Measurements from ENCODE around the gene CENPU. TPM values are rescaled to one million over a fixed set of nuclear protein-coding genes. Genes with fewer than 3 reads are reported as not detected.
"Not testable (repeated sequence)": the region's sequence is repeated elsewhere in the genome, so short reads cannot be mapped to it uniquely, and the experiment has no call there.

Gene CENPU
- total and polyA plus RNA-seq, 2 donors, result 10.7 to 58.0 TPM

GRCh38 chr4:184669251-184669650, 64.6 kb downstream of the CENPU start:
- Histone ChIP-seq H3K4me3 (ENCODE audit: low read length in 2 of 2) (no peak overlapping the region), H3K27ac (ENCODE audit: low read depth in 1 of 2, low read length in 1 of 2) (no peak overlapping the region), H3K9me3 (ENCODE audit: control insufficient read depth in 2 of 2, insufficient read depth in 1 of 2, low read length in 1 of 2) (no peaks in the 10 kb centered on the region), H3K4me1 (ENCODE audit: control insufficient read depth in 2 of 2, insufficient read depth in 2 of 2, low read length in 2 of 2) (peaks cover 0 to 7% of the 10 kb centered on the region in 2 donors), H3K27me3 (ENCODE audit: control insufficient read depth in 2 of 2, insufficient read depth in 1 of 2, low read length in 1 of 2) (no peaks in the 10 kb centered on the region), H3K36me3 (ENCODE audit: control insufficient read depth in 2 of 2, insufficient read depth in 2 of 2, low read length in 1 of 2) (peaks cover 20 to 41% of the 10 kb centered on the region in 2 donors)
- no peak for DNase-seq (ENCODE audit: low read depth in 6 of 9, low spot score in 9 of 9)
- WGBS, result 96% methylated on average over 7 of the region's 7 CpGs

- H3K36me3 ChIP-seq (ENCODE audit: control insufficient read depth in 2 of 2, insufficient read depth in 2 of 2, low read length in 1 of 2), result peaks cover 20 to 38% of the 10 kb centered on the region in 2 donors
- H3K27ac ChIP-seq (ENCODE audit: low read depth in 1 of 2, low read length in 1 of 2), result no peak overlapping the region
- no peak overlapping the region for H3K4me3 ChIP-seq (ENCODE audit: low read length in 2 of 2)
- WGBS, result 83% methylated on average over 9 of the region's 9 CpGs
- H3K9me3 ChIP-seq (ENCODE audit: control insufficient read depth in 2 of 2, insufficient read depth in 1 of 2, low read length in 1 of 2), result no peaks in the 10 kb centered on the region
- no peaks in the 10 kb centered on the region for H3K27me3 ChIP-seq (ENCODE audit: control insufficient read depth in 2 of 2, insufficient read depth in 1 of 2, low read length in 1 of 2)
- peak in 2 of 9 donors; percentile 18 to 31 for DNase-seq (ENCODE audit: low read depth in 6 of 9, low spot score in 9 of 9)
- H3K4me1 ChIP-seq (ENCODE audit: control insufficient read depth in 2 of 2, insufficient read depth in 2 of 2, low read length in 2 of 2), result peaks cover 0 to 7% of the 10 kb centered on the region in 2 donors
Observed at GRCh38 chr4:184668511-184669114, 65.3 kb downstream of the CENPU start.

GRCh38 chr4:184668096-184668495, 65.8 kb downstream of the CENPU start:
- DNase-seq (ENCODE audit: low read depth in 6 of 9, low spot score in 9 of 9), result peak in 1 of 9 donors; percentile 12
- H3K4me3 ChIP-seq (ENCODE audit: low read length in 2 of 2), result no peak overlapping the region
- WGBS, result 91% methylated on average over 9 of the region's 9 CpGs
- peaks cover 0 to 7% of the 10 kb centered on the region in 2 donors for H3K4me1 ChIP-seq (ENCODE audit: control insufficient read depth in 2 of 2, insufficient read depth in 2 of 2, low read length in 2 of 2)
- peaks cover 20 to 40% of the 10 kb centered on the region in 2 donors for H3K36me3 ChIP-seq (ENCODE audit: control insufficient read depth in 2 of 2, insufficient read depth in 2 of 2, low read length in 1 of 2)
- no peak overlapping the region for H3K27ac ChIP-seq (ENCODE audit: low read depth in 1 of 2, low read length in 1 of 2)
- H3K9me3 ChIP-seq (ENCODE audit: control insufficient read depth in 2 of 2, insufficient read depth in 1 of 2, low read length in 1 of 2), result no peaks in the 10 kb centered on the region
- H3K27me3 ChIP-seq (ENCODE audit: control insufficient read depth in 2 of 2, insufficient read depth in 1 of 2, low read length in 1 of 2), result no peaks in the 10 kb centered on the region

- H3K36me3 ChIP-seq (ENCODE audit: control insufficient read depth in 2 of 2, insufficient read depth in 2 of 2, low read length in 1 of 2), result peaks cover 12 to 32% of the 10 kb centered on the region in 2 donors
- no peak overlapping the region for H3K4me3 ChIP-seq (ENCODE audit: low read length in 2 of 2)
- no peak overlapping the region for H3K27ac ChIP-seq (ENCODE audit: low read depth in 1 of 2, low read length in 1 of 2)
- H3K27me3 ChIP-seq (ENCODE audit: control insufficient read depth in 2 of 2, insufficient read depth in 1 of 2, low read length in 1 of 2), result no peaks in the 10 kb centered on the region
- H3K4me1 ChIP-seq (ENCODE audit: control insufficient read depth in 2 of 2, insufficient read depth in 2 of 2, low read length in 2 of 2), result peaks cover 0 to 7% of the 10 kb centered on the region in 2 donors
- no peaks in the 10 kb centered on the region for H3K9me3 ChIP-seq (ENCODE audit: control insufficient read depth in 2 of 2, insufficient read depth in 1 of 2, low read length in 1 of 2)
- WGBS, result 88% methylated on average over 6 of the region's 6 CpGs
- no peak for DNase-seq (ENCODE audit: low read depth in 6 of 9, low spot score in 9 of 9)
Observed at GRCh38 chr4:184666670-184667069, 67.2 kb downstream of the CENPU start.

- Histone ChIP-seq H3K27ac (ENCODE audit: low read depth in 1 of 2, low read length in 1 of 2) (no peak overlapping the region), H3K27me3 (ENCODE audit: control insufficient read depth in 2 of 2, insufficient read depth in 1 of 2, low read length in 1 of 2) (no peaks in the 10 kb centered on the region), H3K4me1 (ENCODE audit: control insufficient read depth in 2 of 2, insufficient read depth in 2 of 2, low read length in 2 of 2) (peaks cover 0 to 7% of the 10 kb centered on the region in 2 donors), H3K9me3 (ENCODE audit: control insufficient read depth in 2 of 2, insufficient read depth in 1 of 2, low read length in 1 of 2) (no peaks in the 10 kb centered on the region), H3K36me3 (ENCODE audit: control insufficient read depth in 2 of 2, insufficient read depth in 2 of 2, low read length in 1 of 2) (peaks cover 12 to 39% of the 10 kb centered on the region in 2 donors), H3K4me3 (ENCODE audit: low read length in 2 of 2) (no peak overlapping the region)
- DNase-seq (ENCODE audit: low read depth in 6 of 9, low spot score in 9 of 9), result peak in 2 of 9 donors; percentile 30 to 37
- WGBS, result 77% methylated on average over 6 of the region's 6 CpGs
Observed at GRCh38 chr4:184664445-184665210, 69.3 kb downstream of the CENPU start.

GRCh38 chr4:184662236-184662635, 71.7 kb downstream of the CENPU start:
- Histone ChIP-seq H3K27me3 (ENCODE audit: control insufficient read depth in 2 of 2, insufficient read depth in 1 of 2, low read length in 1 of 2) (no peaks in the 10 kb centered on the region), H3K9me3 (ENCODE audit: control insufficient read depth in 2 of 2, insufficient read depth in 1 of 2, low read length in 1 of 2) (no peaks in the 10 kb centered on the region), H3K4me1 (ENCODE audit: control insufficient read depth in 2 of 2, insufficient read depth in 2 of 2, low read length in 2 of 2) (no peaks in the 10 kb centered on the region), H3K27ac (ENCODE audit: low read depth in 1 of 2, low read length in 1 of 2) (no peak overlapping the region), H3K36me3 (ENCODE audit: control insufficient read depth in 2 of 2, insufficient read depth in 2 of 2, low read length in 1 of 2) (peaks cover 0 to 32% of the 10 kb centered on the region in 2 donors), H3K4me3 (ENCODE audit: low read length in 2 of 2) (no peak overlapping the region)
- DNase-seq (ENCODE audit: low read depth in 6 of 9, low spot score in 9 of 9), result no peak
- WGBS, result 95% methylated on average over 1 of the region's 1 CpG

- Histone ChIP-seq H3K27me3 (ENCODE audit: control insufficient read depth in 2 of 2, insufficient read depth in 1 of 2, low read length in 1 of 2) (no peaks in the 10 kb centered on the region), H3K36me3 (ENCODE audit: control insufficient read depth in 2 of 2, insufficient read depth in 2 of 2, low read length in 1 of 2) (peaks cover 0 to 27% of the 10 kb centered on the region in 2 donors), H3K4me3 (ENCODE audit: low read length in 2 of 2) (no peak overlapping the region), H3K4me1 (ENCODE audit: control insufficient read depth in 2 of 2, insufficient read depth in 2 of 2, low read length in 2 of 2) (no peaks in the 10 kb centered on the region), H3K9me3 (ENCODE audit: control insufficient read depth in 2 of 2, insufficient read depth in 1 of 2, low read length in 1 of 2) (no peaks in the 10 kb centered on the region), H3K27ac (ENCODE audit: low read depth in 1 of 2, low read length in 1 of 2) (no peak overlapping the region)
- DNase-seq (ENCODE audit: low read depth in 6 of 9, low spot score in 9 of 9), result no peak
Observed at GRCh38 chr4:184660978-184661377, 72.9 kb downstream of the CENPU start.

GRCh38 chr4:184657820-184658219, 76.1 kb downstream of the CENPU start:
- WGBS, result 98% methylated on average over 9 of the region's 9 CpGs
- not testable (repeated sequence) for H3K27me3 ChIP-seq (ENCODE audit: control insufficient read depth in 2 of 2, insufficient read depth in 1 of 2, low read length in 1 of 2); H3K4me1 ChIP-seq (ENCODE audit: control insufficient read depth in 2 of 2, insufficient read depth in 2 of 2, low read length in 2 of 2); H3K9me3 ChIP-seq (ENCODE audit: control insufficient read depth in 2 of 2, insufficient read depth in 1 of 2, low read length in 1 of 2); DNase-seq (ENCODE audit: low read depth in 6 of 9, low spot score in 9 of 9); H3K27ac ChIP-seq (ENCODE audit: low read depth in 1 of 2, low read length in 1 of 2); H3K4me3 ChIP-seq (ENCODE audit: low read length in 2 of 2)
- peaks cover 0 to 11% of the 10 kb centered on the region in 2 donors for H3K36me3 ChIP-seq (ENCODE audit: control insufficient read depth in 2 of 2, insufficient read depth in 2 of 2, low read length in 1 of 2)

GRCh38 chr4:184657144-184657543, 76.8 kb downstream of the CENPU start:
- no peak overlapping the region for H3K4me3 ChIP-seq (ENCODE audit: low read length in 2 of 2)
- WGBS, result 94% methylated on average over 3 of the region's 3 CpGs
- H3K36me3 ChIP-seq (ENCODE audit: control insufficient read depth in 2 of 2, insufficient read depth in 2 of 2, low read length in 1 of 2), result peaks cover 0 to 11% of the 10 kb centered on the region in 2 donors
- no peaks in the 10 kb centered on the region for H3K9me3 ChIP-seq (ENCODE audit: control insufficient read depth in 2 of 2, insufficient read depth in 1 of 2, low read length in 1 of 2)
- DNase-seq (ENCODE audit: low read depth in 6 of 9, low spot score in 9 of 9), result no peak
- H3K27me3 ChIP-seq (ENCODE audit: control insufficient read depth in 2 of 2, insufficient read depth in 1 of 2, low read length in 1 of 2), result no peaks in the 10 kb centered on the region
- H3K4me1 ChIP-seq (ENCODE audit: control insufficient read depth in 2 of 2, insufficient read depth in 2 of 2, low read length in 2 of 2), result no peaks in the 10 kb centered on the region
- no peak overlapping the region for H3K27ac ChIP-seq (ENCODE audit: low read depth in 1 of 2, low read length in 1 of 2)

Data from thymus (tissue), 11 donors.